ENCODE data around the gene SAGE1. TPM values are rescaled to one million over a fixed set of nuclear protein-coding genes. Genes with fewer than 3 reads are reported as not detected.

Gene SAGE1
- total RNA-seq, 6 experiments from 2014 or later, result not detected

- no peaks in the 10 kb centered on the region for H3K9me3 ChIP-seq
- no peak overlapping the region for H3K4me3 ChIP-seq
- no peak overlapping the region for H3K27ac ChIP-seq
- H3K27me3 ChIP-seq, result peaks cover 0 to 2% of the 10 kb centered on the region in 2 donors
- DNase-seq, result no peak
- peak in 1 of 4 donors; percentile 17 for ATAC-seq
- TF ChIP-seq POLR2A (IDR thresholded peaks at IDR 0.05) (no peak), CTCF (IDR thresholded peaks at IDR 0.05) (no peak)
- H3K36me3 ChIP-seq, result no peaks in the 10 kb centered on the region
- no peaks in the 10 kb centered on the region for H3K4me1 ChIP-seq
- WGBS (ENCODE audit: insufficient coverage, low coverage, low lambda C conversion rate, missing lambda C conversion rate), result 50% methylated on average over 4 of the region's 4 CpGs
- intact Hi-C loops (cut with DNase I), result no loop called here
These were observed 57.8 kb downstream of the SAGE1 start for GRCh38 chrX:135951291-135951690.

Other genes with a start within 250 kb of the SAGE1 start
- not detected for gene CT45A1, start 180.1 kb upstream of the SAGE1 start, total RNA-seq
- not detected for gene CT45A3, start 125.5 kb upstream of the SAGE1 start, total RNA-seq
- not detected for gene CT45A5, start 108.2 kb upstream of the SAGE1 start, total RNA-seq
- gene CT45A6, start 90.9 kb upstream of the SAGE1 start, total RNA-seq, result not detected
- gene CT45A2, start 73.7 kb upstream of the SAGE1 start, total RNA-seq, result not detected
- gene CT45A7, start 56.4 kb upstream of the SAGE1 start, total RNA-seq, result not detected
- not detected for gene CT45A8, start 39.2 kb upstream of the SAGE1 start, total RNA-seq
- not detected for gene CT45A9, start 21.9 kb upstream of the SAGE1 start, total RNA-seq
- gene CT45A10, start 272 bp upstream of the SAGE1 start, total RNA-seq, result not detected
- 1 to 10 TPM; 4.4 to 7.4 (median 6.4) TPM for gene MMGT1, start 80.3 kb downstream of the SAGE1 start, total RNA-seq
- 1 to 10 TPM; 3.6 to 7.6 (median 4.9) TPM for gene SLC9A6, start 91.7 kb downstream of the SAGE1 start, total RNA-seq

Data from right lobe of liver (tissue), 6 donors.